GM23338 (cell line): Measurements from ENCODE around the gene MYCL.
A peak's percentile ranks its signal among the peaks of the same experiment; 100 is the strongest.

Experiments used
- CTCF ChIP-seq, 2 experiments: fragments of 200-600 bp in 1 of 2; sonication (generic) in 1 of 2; conservative IDR thresholded peaks; 2 replicates each; pipeline versions ENCODE4 v1.5.1 to v1.6.1; 2016 to 2017; ENCODE audit warnings: antibody characterized with exemption in 2 of 2, low read depth in 2 of 2, mild to moderate bottlenecking in 2 of 2, moderate library complexity in 1 of 2
- EZH2 ChIP-seq: fragments of 200-600 bp; sonication (generic); IDR thresholded peaks from one replicate; pipeline ENCODE4 v1.8.0; 2017; ENCODE audit warnings: antibody characterized with exemption, mild to moderate bottlenecking, low read depth; ENCODE audit not compliant: unreplicated experiment
- EZH2phosphoT487 ChIP-seq: fragments of 200-600 bp; sonication (generic); IDR thresholded peaks from one replicate; pipeline ENCODE4 v1.8.1; 2018; ENCODE audit warnings: antibody characterized with exemption; ENCODE audit not compliant: unreplicated experiment
- POLR2AphosphoS5 ChIP-seq: IDR thresholded peaks from 2 replicates; pipeline ENCODE4 v1.6.1; 2016; ENCODE audit warnings: antibody characterized with exemption, low read depth
- STAT1 ChIP-seq: IDR thresholded peaks from one replicate; pipeline ENCODE4 v1.6.1; 2016; ENCODE audit warnings: antibody characterized with exemption; ENCODE audit not compliant: unreplicated experiment
- TF ChIP-seq, protein P1 (sequence below): fragments of 250-450 bp; sonication (Bioruptor Pico); IDR thresholded peaks from 2 replicates; pipeline ENCODE4 v1.5.0; 2020; ENCODE audit warnings: mild to moderate bottlenecking, moderate library complexity

GRCh38 chr1:39917825-39918224 lies 16.1 kb upstream of the MYCL start:
- TF ChIP-seq EZH2phosphoT487 (no peak), CTCF (conservative IDR thresholded peaks at IDR 0.05; ENCODE audit: low read depth in 2 of 2) (peak; percentile 41 to 70; a peak in 3 of 4 replicates), EZH2 (no peak), STAT1 (no peak), POLR2AphosphoS5 (no peak)
- TF ChIP-seq, protein P1, sequence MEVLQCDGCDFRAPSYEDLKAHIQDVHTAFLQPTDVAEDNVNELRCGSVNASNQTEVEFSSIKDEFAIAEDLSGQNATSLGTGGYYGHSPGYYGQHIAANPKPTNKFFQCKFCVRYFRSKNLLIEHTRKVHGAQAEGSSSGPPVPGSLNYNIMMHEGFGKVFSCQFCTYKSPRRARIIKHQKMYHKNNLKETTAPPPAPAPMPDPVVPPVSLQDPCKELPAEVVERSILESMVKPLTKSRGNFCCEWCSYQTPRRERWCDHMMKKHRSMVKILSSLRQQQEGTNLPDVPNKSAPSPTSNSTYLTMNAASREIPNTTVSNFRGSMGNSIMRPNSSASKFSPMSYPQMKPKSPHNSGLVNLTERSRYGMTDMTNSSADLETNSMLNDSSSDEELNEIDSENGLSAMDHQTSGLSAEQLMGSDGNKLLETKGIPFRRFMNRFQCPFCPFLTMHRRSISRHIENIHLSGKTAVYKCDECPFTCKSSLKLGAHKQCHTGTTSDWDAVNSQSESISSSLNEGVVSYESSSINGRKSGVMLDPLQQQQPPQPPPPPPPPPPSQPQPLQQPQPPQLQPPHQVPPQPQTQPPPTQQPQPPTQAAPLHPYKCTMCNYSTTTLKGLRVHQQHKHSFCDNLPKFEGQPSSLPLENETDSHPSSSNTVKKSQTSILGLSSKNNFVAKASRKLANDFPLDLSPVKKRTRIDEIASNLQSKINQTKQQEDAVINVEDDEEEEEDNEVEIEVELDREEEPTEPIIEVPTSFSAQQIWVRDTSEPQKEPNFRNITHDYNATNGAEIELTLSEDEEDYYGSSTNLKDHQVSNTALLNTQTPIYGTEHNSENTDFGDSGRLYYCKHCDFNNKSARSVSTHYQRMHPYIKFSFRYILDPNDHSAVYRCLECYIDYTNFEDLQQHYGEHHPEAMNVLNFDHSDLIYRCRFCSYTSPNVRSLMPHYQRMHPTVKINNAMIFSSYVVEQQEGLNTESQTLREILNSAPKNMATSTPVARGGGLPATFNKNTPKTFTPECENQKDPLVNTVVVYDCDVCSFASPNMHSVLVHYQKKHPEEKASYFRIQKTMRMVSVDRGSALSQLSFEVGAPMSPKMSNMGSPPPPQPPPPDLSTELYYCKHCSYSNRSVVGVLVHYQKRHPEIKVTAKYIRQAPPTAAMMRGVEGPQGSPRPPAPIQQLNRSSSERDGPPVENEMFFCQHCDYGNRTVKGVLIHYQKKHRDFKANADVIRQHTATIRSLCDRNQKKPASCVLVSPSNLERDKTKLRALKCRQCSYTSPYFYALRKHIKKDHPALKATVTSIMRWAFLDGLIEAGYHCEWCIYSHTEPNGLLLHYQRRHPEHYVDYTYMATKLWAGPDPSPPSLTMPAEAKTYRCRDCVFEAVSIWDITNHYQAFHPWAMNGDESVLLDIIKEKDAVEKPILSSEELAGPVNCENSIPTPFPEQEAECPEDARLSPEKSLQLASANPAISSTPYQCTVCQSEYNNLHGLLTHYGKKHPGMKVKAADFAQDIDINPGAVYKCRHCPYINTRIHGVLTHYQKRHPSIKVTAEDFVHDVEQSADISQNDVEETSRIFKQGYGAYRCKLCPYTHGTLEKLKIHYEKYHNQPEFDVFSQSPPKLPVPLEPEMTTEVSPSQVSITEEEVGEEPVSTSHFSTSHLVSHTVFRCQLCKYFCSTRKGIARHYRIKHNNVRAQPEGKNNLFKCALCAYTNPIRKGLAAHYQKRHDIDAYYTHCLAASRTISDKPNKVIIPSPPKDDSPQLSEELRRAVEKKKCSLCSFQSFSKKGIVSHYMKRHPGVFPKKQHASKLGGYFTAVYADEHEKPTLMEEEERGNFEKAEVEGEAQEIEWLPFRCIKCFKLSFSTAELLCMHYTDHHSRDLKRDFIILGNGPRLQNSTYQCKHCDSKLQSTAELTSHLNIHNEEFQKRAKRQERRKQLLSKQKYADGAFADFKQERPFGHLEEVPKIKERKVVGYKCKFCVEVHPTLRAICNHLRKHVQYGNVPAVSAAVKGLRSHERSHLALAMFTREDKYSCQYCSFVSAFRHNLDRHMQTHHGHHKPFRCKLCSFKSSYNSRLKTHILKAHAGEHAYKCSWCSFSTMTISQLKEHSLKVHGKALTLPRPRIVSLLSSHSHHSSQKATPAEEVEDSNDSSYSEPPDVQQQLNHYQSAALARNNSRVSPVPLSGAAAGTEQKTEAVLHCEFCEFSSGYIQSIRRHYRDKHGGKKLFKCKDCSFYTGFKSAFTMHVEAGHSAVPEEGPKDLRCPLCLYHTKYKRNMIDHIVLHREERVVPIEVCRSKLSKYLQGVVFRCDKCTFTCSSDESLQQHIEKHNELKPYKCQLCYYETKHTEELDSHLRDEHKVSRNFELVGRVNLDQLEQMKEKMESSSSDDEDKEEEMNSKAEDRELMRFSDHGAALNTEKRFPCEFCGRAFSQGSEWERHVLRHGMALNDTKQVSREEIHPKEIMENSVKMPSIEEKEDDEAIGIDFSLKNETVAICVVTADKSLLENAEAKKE (CRISPR knock-in tag) = no peak
